Loucy (cell line): ENCODE measurements around the gene SPSB1.

Experiments
- H2AFZ ChIP-seq: fragments of 200-600 bp; sonication (generic); 2 replicates; pipeline ENCODE4 v1.6.0; 2016; ENCODE audit warnings: antibody characterized with exemption, mild to moderate bottlenecking, low read length, moderate library complexity
- H3F3A ChIP-seq: fragments of 200-600 bp; 2 replicates; pipeline ENCODE4 v1.6.0; 2016; ENCODE audit warnings: antibody characterized with exemption, low read depth, mild to moderate bottlenecking
- H3K27me3 ChIP-seq: fragments of 200-600 bp; sonication (generic); 2 replicates; pipeline ENCODE4 v1.6.1; 2014; ENCODE audit warnings: low read length, mild to moderate bottlenecking; ENCODE audit not compliant: insufficient read depth, poor library complexity, severe bottlenecking
- H3K36me3 ChIP-seq: fragments of 200-600 bp; sonication (generic); 2 replicates; pipeline ENCODE4 v1.6.1; 2016; ENCODE audit warnings: low read length; ENCODE audit not compliant: insufficient read depth
- H3K4me1 ChIP-seq: fragments of 200-600 bp; sonication (generic); 2 replicates; pipeline ENCODE4 v1.5.1; 2014; ENCODE audit warnings: low read length, mild to moderate bottlenecking; ENCODE audit not compliant: insufficient read depth, poor library complexity, severe bottlenecking
- H3K4me2 ChIP-seq: fragments of 200-600 bp; sonication (generic); 2 replicates; pipeline ENCODE4 v1.6.0; 2014; ENCODE audit warnings: antibody characterized with exemption, low read length, low read depth, mild to moderate bottlenecking; ENCODE audit not compliant: poor library complexity, severe bottlenecking
- H3K4me3 ChIP-seq: fragments of 200-600 bp; sonication (generic); 2 replicates; pipeline ENCODE4 v1.5.1; 2014; ENCODE audit warnings: low read length, mild to moderate bottlenecking, mixed read lengths; ENCODE audit not compliant: poor library complexity, severe bottlenecking
- H3K79me2 ChIP-seq: fragments of 200-600 bp; sonication (generic); 2 replicates; pipeline ENCODE4 v1.6.1; 2014; ENCODE audit warnings: low read length; ENCODE audit not compliant: insufficient read depth
- H3K9ac ChIP-seq: fragments of 200-600 bp; sonication (generic); 2 replicates; pipeline ENCODE4 v1.6.0; 2014; ENCODE audit warnings: mild to moderate bottlenecking, low read depth, low read length, moderate library complexity; ENCODE audit not compliant: poor library complexity, severe bottlenecking
- H3K9me2 ChIP-seq: fragments of 200-600 bp; sonication (generic); replicated peaks from 2 replicates; pipeline ENCODE4 v1.6.1; 2016; ENCODE audit warnings: low read depth, low read length, mixed read lengths
- H3K9me3 ChIP-seq: fragments of 200-600 bp; sonication (generic); 2 replicates; pipeline ENCODE4 v1.6.1; 2014; ENCODE audit warnings: mild to moderate bottlenecking, antibody characterized with exemption, low read length, low read depth; ENCODE audit not compliant: insufficient read depth
- H4K20me1 ChIP-seq: fragments of 200-600 bp; sonication (generic); 2 replicates; pipeline ENCODE4 v1.6.0; 2014; ENCODE audit warnings: antibody characterized with exemption, low read length, mild to moderate bottlenecking; ENCODE audit not compliant: insufficient read depth, poor library complexity, severe bottlenecking
- CTCF ChIP-seq: fragments of 200-600 bp; sonication (generic); conservative IDR thresholded peaks from 2 replicates; pipeline ENCODE4 v1.5.1; 2014; ENCODE audit warnings: mild to moderate bottlenecking, antibody characterized with exemption, low read length
- EZH2phosphoT487 ChIP-seq: fragments of 200-600 bp; IDR thresholded peaks from 2 replicates; pipeline ENCODE4 v1.6.1; 2018; ENCODE audit warnings: antibody characterized with exemption, mild to moderate bottlenecking, moderate library complexity, borderline replicate concordance

Gene SPSB1

GRCh38 chr1:9352377-9353134, 59.9 kb downstream of the SPSB1 start:
- Histone ChIP-seq H3K9me2 (no peaks in the 10 kb centered on the region), H3K4me3 (no peak overlapping the region), H3K79me2 (peaks cover 98% of the 10 kb centered on the region), H3F3A (no peaks in the 10 kb centered on the region), H3K9ac (no peak overlapping the region), H3K27me3 (no peaks in the 10 kb centered on the region), H3K4me2 (no peak overlapping the region), H3K9me3 (no peaks in the 10 kb centered on the region), H4K20me1 (peaks cover 59% of the 10 kb centered on the region), H3K36me3 (peaks cover 41% of the 10 kb centered on the region; the same call in 1 of the 2 replicates), H2AFZ (no peak overlapping the region), H3K4me1 (no peaks in the 10 kb centered on the region)
- TF ChIP-seq EZH2phosphoT487 (no peak), CTCF (no peak)

- Histone ChIP-seq H3K4me2 (no peak overlapping the region), H3K9me3 (no peaks in the 10 kb centered on the region), H3K27me3 (no peaks in the 10 kb centered on the region), H3K9me2 (no peaks in the 10 kb centered on the region), H3K4me3 (no peak overlapping the region), H2AFZ (no peak overlapping the region), H3K36me3 (peaks cover 42% of the 10 kb centered on the region; the same call in 1 of the 2 replicates), H4K20me1 (peaks cover 55% of the 10 kb centered on the region), H3K4me1 (no peaks in the 10 kb centered on the region), H3K9ac (no peak overlapping the region), H3K79me2 (peaks cover 97% of the 10 kb centered on the region), H3F3A (no peaks in the 10 kb centered on the region)
- TF ChIP-seq CTCF (no peak), EZH2phosphoT487 (no peak)
These were observed 62.8 kb downstream of the SPSB1 start for GRCh38 chr1:9355503-9355902.

- Histone ChIP-seq H3K36me3 (peaks cover 42% of the 10 kb centered on the region; the same call in 1 of the 2 replicates), H3K4me2 (no peak overlapping the region), H3K4me3 (no peak overlapping the region), H2AFZ (no peak overlapping the region), H3F3A (no peaks in the 10 kb centered on the region), H3K9ac (no peak overlapping the region), H3K79me2 (peaks cover 97% of the 10 kb centered on the region), H3K4me1 (no peaks in the 10 kb centered on the region), H4K20me1 (peaks cover 52% of the 10 kb centered on the region), H3K9me3 (no peaks in the 10 kb centered on the region), H3K9me2 (no peaks in the 10 kb centered on the region), H3K27me3 (no peaks in the 10 kb centered on the region)
- no peak for TF ChIP-seq EZH2phosphoT487
- TF ChIP-seq CTCF: no peak
These were observed 63.3 kb downstream of the SPSB1 start for GRCh38 chr1:9356021-9356420.
